DMS 273 treated with DMSO at 0.1 percent for 48 hours (cell line): ENCODE results near the gene GRAMD4.

Experiments
- DNase-seq: peaks from one replicate; lab custom pipeline; 2025; lab: John Stamatoyannopoulos, UW

The GRAMD4 gene

DNA sequence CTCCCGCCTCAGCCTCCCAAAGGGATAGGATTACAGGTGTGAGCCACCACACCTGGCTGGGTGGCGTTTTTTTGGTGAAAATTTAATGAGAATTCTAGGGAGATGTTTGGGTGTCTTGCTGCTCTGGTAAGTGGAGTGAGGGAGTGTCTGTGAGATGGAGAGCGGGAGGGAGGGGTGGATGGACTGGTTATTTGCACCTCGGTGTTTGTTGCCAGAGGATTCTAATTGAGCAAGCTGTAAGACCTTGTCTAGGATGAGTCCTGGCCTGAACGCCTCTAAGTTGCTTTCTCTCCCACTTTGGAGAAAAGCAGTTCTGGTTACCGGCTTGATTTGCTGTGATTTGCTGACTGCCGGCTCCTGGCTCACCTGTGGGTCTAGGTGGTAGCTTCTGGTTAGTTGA lies 22.0 kb upstream of the GRAMD4 start:
- DNase-seq: no peak

DNA sequence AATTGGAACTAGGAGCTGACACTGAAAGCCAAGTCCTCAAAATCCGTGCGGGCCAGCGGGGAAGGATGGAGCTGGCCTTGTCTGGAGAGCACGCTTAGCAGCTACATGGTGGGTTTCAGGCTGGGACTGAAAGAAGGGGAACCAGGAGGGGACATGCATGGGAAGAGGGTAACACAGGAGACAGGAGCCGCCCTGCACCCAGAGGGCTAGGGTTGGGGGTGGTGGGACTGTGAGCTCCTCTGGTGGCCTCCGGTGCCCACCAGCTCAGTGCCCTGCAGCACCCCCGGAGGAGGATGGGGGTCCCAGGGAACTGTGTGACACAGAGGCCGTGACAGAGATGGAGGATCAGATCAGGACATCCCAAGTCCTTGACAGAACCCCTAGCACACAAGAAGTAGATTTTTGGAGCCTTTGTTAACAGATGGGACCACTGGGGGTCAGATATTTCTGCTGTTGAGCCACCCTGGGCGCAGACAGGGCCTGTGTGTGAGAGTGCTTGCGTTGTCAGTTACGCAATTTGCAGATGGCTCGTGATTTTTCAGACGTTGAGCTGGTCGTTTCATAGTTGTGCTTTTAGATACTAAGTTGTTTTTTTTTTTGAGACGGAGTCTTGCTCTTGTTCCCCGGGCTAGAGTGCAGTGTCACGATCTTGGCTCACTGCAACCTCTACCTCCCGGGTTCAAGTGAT lies 21.3 kb upstream of the GRAMD4 start:
- no peak for DNase-seq

DNA sequence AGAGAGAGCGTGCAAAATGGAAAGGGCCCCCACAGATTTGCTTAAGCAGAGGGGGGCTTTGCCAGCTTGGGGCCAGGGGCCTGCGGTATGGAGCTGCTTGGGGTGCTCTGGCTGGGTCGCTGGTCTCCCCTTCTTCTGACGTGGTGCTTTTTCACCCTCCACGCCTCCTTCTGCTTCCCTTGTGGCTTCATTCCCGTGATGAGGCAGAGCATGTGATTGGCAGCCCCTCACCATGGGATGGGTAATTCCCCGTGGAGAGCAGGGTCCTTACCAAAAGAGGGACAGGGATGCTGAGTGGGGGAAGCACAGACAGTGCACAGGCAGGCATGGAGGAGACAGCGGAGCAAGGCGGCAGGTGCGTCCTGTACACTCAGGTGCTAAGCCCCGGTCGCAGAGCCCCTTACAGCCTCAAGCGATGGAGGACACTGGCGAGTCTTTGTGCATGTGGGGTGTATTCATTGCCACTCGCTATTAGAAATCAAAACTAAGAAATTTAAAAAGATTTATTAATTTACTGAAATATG lies 19.9 kb upstream of the GRAMD4 start:
- DNase-seq: no peak

DNA sequence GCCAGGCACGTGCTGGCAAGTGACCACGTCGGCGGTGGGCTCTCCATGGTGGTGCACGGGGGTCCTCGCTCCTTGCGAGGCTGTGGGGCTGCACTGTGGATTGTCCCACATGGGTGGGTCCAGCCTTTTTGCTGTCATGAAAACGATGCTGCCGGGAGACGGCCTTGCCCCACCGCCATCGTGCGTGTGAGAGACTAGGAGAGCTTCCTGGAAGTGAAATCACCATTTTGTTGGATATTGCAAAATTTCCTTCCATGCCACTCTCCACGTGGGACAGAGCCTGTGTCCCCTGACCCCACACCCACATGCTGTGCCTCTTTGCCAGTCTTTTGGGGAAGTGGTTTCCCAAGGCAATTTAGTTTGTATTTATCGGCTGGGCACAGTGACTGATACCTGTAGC lies 18.2 kb upstream of the GRAMD4 start:
- DNase-seq: no peak

DNA sequence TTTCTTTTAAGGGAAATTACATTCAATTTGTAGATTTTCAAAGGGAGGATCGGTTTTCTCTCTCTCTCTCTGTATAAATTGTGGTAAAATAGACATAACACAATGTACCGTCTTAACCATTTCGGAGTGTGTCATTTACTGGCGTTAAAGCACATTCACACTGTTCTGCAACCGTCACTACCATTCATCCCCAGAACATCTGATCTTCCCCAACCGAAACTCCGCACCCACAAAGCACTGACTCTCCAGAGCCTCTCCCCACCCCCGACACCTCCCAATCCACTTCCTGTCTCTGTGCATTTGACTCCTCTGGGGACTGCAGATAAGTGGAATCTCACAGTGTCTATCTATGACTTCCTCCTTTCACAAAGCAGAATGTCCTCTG lies 15.9 kb upstream of the GRAMD4 start:
- DNase-seq: no peak

DNA sequence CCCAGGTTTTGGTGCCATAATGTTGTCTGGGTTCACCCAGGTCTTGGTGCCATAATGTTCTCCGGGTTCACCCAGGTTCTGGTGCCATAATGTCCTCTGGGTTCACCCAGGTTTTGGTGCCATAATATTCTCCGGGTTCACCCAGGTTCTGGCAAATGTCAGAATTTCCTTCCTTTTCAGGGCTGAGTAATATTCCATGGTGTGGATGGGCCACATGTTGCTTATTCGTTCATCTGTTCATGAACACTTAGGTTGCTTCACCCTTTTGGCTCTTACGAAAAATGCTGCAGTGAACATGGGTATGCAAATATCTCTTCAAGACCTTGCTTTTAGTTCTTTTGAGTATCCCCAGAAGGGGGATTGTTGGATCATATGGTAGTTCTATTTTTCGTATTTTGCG lies 15.1 kb upstream of the GRAMD4 start:
- no peak for DNase-seq

DNA sequence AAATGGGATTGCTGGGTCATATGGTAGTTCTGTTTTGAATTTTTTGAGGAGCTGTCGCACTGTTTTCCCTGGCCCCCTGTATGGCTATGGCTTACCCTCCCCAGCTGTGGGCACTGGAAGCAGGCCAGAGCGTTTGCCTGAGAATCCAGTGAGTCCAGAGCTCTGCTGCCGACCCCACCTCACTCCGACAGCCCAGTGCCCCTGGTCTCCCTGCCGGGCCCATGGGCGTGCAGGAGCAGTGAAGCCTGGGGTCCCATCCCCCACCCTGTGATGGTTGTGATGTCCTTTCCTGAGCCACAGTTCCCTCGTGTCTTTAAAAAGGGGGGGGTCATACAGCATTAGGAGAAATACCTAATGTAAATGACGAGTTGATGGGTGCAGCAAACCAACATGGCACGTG lies 13.3 kb upstream of the GRAMD4 start:
- no peak for DNase-seq

DNA sequence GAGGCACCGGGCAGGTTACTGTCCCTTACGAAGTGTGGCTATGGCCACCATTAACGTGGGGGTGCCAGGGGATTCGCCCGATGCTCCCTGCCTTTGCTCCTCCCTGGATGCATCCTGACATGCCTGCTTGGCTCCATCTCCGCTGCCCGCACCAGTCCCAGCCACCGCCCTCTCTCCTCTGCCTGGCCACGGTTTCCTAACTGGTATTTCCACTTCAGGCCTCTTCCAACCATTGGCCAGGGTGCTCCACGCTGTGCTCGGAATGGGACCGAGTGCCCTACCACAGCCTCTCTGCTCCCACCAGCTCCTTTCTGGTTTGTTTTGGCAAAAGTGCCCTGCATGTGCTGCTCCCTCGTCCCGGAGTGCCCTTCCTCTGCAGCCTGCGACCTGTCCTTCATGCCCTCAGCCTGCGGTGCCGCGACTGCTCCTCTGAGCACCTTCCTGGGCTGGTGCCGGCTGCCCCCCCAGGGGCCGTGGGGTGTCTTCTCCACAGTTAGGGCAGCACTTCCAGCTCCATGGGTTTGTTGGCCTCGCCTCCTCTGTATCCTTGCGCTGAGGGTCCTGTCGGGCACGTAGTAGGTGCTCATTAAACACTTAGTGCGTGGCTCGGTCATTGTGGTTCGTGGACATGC lies 12.6 kb upstream of the GRAMD4 start:
- no peak for DNase-seq

DNA sequence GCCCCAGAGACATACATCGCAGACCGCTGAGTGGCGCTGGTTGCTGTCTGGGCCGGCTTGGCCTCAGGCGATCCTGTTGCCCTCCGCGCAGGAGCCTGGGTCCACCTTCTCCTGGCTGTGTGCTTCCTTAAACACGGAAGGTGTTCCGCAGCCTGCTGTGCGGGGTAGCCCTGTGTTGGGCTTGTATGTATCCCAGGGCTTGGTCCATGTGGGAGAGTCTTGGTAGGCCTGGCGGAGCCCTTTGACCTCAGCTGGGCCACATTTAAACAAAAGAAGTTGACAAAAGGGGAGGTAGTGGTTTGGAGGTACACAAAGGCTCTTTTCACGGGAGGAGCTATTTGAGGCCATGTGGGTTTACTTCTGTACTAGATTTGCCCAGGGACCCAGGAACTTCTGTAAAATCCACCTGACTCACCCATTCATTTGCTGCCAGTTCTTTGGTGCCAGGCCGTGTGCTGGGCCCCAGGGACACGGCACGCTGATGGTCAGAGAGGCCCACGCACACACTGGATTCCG lies 11.0 kb upstream of the GRAMD4 start:
- no peak for DNase-seq

DNA sequence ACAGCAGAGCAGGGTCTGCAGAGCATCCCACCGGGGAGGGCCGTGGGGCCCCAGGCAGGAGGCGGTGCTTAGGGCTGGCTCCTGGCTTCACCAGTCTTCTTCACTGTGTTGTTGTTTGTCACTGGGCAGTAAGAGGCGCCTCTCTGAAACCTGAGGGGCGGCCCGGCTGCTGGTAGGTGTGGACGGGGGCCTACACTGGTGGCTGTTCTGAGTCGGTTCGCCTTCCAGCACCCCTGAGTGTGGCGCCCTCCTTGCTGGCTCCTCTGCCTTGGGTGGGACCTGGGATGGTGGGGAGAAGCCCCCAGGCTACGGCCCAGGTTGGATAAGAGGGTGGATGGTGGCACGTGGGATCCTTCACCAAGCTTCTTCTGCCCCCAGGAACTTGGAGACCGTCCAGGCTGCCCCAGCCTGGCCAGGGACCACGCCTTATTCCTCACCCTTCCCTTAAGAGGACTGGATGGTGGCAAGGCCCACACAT lies 10.4 kb upstream of the GRAMD4 start:
- DNase-seq: no peak

DNA sequence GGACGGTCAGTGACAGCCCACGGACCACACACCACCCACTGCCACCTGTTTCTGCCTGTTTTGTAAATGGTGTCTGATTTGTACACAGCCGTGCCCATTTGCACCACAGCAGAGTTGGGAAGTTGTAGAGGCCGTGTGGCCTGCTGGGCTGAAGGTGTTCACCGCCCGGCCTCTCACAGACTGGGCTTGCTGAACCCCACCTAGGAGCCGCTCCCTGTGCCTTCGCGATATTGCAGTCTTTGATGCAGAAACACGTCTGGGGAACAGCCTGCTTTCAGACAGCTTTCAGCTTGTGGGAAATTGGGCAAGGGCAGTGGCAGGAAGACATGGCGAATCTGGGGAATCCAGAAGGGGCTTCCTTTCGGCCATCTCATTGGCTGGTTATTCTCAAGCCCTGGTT lies 9.8 kb upstream of the GRAMD4 start:
- DNase-seq: no peak

DNA sequence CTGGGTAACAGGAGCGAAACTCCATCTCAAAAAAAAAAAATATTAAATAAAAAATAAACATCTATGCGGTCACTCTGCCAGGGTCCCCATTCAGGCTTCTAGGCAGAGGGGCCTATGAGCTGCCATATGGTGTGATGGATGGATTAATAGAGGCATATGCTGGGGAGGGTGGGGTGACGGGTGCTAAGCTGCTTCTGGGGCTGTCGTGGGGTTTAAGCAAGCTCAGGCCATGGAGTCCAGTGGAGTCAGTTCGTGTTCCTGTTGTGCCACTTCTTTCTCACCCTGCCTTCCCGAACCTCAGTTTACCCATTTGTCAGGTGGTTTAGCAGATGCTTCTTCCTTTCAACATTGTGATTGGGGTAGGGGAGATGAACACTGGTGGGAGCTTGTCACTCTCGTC lies 9.0 kb upstream of the GRAMD4 start:
- DNase-seq: no peak

DNA sequence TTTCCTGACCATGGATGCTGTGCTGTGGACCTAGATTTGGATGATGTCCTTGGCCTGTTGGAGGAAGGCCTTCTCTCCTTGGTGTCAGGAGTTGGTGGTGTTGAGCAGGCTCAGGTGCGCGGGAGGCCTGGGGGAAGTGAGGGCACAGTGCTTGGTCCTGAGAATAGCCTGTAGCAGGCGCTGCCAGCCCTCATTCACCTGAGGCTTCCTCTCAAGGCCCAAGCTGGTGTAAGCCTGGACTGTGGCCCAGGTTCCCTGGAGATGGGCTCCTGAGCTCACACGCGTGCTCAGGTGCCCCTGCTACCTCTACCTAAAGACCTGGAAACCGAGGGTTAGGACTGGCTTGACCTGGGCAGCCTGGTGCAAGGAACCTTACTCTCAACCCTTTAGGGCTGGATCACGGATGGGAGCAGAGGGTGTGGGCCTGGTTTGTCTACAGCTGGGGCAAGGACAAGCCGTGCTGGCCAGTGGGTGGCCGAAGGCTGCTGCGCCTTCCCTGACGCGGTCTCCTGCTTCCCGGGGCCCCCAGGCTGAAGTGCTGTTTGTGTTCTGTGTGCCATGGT lies 7.8 kb upstream of the GRAMD4 start:
- no peak for DNase-seq

DNA sequence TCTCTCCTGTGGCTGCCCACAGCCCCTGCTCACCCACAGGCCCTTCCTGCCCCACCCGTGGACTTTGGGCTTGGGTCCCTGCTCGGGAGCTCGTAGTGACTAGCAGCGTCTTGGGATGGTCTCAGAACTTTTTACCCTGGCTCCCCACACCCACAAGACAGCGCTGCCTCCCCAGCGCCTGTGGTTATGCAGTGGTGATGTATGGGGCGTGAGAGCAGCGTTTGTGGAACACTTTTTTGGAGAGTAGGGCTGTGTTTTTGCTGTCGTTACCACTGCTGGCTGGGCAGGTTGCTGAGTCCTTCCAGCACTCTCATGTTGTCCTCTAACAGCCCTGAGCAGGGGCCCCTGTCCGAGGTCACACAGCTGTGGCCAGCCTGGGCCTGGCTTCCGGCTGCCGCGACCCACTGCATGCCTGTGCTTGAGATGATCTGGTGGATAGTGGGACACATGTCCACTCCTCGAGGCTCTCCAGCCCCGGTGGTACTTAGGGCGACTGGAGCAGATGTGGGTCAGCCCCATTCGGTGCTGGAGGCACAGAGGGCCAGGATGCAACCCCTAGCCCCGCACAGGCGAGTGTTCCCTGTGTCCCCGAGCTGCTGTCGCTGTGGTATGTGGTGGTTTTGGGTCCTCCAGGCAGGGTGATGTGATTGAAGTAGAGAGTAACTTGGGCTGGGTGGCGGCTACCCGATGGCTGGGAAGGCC lies 7.1 kb upstream of the GRAMD4 start:
- DNase-seq: no peak

DNA sequence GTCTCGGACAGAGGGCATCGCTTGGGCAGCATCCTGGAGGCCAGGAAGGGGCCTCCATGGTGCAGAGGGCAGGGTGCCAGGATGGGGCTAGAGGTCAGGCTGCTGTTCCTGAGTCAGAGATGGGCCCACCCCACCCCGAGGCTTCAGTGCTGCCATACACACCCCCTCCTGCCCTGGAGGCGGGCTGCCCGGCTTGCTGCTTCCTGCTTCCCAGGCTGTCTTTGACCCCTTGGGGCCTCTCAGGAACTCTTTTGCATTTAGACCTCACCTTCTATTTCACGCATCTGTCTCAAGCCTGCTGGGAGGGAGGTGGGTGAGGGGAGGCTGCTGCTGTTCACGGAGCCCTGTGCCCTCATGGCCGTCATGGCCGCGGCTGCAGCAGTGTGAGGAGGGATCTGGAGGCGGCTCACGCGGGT lies 6.6 kb upstream of the GRAMD4 start:
- DNase-seq: no peak

DNA sequence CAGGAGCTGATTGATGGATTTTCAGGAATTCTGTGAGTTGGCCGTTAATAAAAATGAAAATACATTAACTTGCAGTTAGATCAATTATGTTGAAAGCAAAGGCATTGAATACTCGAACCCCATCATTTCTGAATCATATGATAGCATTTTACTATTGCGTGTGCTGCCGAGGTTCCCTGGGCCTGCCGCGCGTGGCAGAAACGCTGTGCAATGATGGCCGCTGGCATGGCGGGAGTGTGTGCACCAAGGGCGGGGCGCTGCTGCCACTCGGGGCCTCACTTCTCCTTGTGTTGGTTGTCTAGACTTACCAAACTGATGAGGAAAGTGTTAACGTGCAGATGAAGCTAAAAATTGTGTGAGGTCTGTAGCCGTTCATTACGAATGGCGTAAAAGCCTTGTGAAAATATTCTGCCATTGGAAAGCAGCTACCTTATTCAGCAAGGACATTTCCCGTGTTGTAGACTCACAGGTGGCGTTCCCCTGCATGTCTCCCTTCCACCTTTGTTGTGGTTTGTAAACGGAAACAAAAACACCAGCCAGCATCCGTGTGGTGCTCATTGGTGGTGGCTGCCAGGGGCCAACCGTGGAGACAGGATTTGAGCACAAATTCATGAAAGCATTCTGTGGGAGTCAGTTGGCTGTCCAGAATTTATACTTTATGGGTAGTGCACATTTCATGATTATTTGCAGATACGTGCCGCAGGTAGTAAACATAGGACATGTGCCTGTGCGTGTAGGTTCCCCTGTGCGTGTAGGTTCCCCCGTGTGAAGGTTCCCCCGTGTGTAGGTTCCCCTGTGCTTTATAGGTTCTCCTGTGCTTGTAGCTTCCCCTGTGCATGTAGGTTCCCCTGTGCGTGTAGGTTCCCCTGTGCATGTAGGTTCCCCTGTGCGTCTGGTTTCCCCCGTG lies 5.9 kb upstream of the GRAMD4 start:
- no peak for DNase-seq

DNA sequence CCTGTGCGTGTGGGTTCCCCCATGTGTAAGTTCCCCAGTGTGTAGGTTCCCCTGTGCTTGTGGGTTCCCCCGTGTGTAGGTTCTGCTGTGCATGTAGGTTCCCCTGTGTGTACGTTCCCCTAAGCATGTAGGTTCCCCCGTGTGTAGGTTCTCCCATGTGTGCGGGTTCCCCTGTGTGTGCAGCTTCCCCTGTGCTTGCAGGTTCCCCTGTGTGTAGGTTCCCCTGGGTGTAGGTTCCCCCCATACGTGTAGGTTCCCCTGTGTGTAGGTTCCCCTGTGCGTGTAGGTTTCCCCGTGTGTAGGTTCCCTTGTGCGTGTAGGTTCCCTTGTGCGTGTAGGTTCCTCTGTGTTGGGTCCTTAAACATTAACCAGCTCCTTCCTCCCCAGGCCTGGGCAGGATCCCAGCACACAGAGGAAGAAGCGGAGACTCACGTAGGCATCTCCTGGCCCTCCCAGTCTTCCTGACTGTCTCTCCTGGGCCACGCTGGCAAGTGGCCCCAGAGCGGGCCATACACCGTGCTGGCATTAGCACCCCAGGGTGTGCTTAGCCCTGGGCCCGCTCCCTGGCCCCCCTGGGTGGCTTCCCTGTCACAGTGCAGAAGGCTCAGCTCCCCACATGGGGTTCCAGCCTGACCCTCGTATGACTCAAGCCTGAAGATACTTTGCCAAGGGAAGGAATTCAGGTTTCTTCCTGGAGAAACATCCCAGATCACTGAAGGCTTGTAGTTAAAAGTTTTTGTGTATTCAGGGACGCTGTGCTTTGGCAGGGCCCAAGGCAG lies 2.8 kb upstream of the GRAMD4 start:
- DNase-seq: no peak

DNA sequence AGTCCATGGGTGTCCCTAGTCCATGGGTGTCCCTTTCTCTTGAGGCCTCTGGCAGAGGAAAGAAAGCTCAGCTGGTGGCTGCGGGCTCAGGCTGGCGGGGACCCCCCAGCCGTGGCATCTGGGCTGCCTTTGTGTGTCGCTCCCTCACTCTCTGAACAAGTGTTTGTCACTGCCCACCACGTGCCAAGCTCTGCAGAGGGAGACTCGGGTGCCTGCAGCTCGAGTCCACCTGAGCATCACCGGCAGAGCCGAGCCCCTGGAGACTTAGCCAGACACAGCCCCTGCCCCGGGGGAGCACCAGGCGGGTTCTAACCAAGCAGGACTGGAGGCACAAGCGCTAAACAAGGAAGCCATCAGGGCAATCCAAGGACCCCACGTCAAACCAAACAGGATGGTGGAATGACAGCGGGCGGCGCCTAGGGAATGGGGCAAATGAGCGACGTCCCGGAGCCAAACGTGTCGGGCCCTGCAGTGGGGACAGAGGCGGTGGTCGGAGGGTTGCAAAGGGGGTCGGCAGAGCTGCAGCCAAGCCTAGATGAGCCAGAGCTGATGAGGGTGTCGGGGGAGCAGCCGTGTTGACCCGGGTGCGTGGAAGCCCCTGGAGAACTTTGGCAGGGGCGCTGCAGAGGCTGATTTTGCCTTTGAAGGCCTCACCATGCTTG lies 2.1 kb upstream of the GRAMD4 start:
- no peak for DNase-seq

DNA sequence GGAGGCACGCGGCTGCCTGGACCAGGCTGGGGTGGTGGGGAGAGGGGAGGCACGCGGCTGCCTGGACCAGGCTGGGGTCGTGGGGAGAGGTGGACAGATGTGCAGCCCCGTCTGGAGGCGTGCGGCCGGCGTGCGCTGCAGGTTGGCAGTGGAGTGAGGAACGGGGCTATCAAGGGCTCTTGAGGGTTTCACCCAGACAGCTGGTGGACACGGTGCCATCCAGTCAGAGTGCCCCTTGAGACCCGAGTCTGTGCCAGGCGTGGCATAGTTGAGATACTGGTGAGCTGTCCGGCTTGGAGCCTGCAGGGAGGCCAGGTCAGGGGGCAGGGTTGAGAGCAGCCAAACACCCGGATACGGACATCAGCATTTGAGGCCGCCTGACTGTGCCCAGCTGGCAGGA lies 1.5 kb upstream of the GRAMD4 start:
- DNase-seq: no peak

DNA sequence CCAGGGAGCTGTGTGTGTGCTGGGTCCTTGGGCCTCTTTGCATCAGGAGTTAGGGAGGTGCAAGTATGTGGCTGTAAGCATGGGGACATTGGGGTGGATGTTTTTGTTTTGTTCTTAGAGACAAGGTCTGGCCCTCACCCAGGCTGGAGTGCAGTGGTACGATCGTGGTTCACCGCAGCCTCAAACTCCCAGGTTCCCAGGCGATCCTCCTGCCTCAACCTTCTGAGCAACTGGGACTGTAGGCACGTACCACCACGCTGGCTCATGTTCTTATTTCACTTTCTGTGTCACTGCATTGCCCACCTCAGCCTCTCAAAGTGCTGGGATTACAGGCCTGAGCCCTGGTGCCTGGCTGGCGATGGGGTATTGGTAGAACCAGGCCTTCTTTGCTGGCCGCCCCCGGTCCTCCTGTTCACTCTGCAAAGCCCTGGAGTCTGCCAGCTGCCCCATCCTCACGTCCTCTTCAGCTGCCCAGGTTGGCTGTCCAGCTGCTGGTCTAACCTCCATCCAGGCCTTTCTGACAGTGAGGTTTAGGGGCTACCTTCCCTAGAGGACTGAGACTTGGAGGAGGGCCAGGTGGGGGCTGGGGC lies 851 bp upstream of the GRAMD4 start:
- DNase-seq: no peak
